DMS53 treated with DMSO at 0.1 percent for 48 hours (cell line): ENCODE results near the gene BBS12.

Experiments used
- DNase-seq: peaks from one replicate; lab custom pipeline; 2025; ENCODE audit not compliant: unreplicated experiment; lab: John Stamatoyannopoulos, UW

The BBS12 gene

GRCh38 chr4:122732329-122733026 is at the start of gene BBS12:
BBS12 (plus strand) TSS chr4:122732704; CDS start chr4:122741893, 9,189 bp downstream.
- DNase-seq = peak; percentile 89

GRCh38 chr4:122686691-122687090 is 45.8 kb upstream of the BBS12 start:
- no peak for DNase-seq

DNA sequence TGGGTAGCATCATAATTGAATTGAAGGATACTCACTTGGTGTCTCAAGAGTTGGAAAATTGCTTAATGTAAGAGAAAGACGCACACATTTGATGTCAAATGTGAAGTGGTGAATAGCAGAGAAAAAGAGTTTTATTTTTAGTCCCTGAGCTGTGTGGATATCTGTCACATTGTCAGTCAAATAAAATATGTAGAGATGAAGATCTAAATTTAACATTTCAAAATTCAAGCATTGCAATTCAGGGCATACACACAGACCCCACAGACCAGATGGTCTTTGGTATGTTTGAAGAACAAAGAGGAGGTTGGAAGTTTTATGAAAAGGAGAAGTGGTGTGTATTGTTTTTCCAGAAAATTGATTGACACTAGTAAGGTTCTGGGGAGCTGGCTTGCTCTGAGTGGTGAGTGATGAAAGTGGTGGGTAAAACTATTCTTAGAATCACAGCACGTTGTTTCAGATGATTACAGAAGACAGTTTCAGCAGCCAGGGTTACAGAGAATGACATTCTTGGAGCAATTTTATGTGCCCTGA is 44.9 kb upstream of the BBS12 start:
- no peak for DNase-seq

GRCh38 chr4:122688529-122689140 is 43.9 kb upstream of the BBS12 start:
- DNase-seq = no peak

GRCh38 chr4:122689972-122690371 is 42.5 kb upstream of the BBS12 start:
- DNase-seq = no peak

GRCh38 chr4:122691988-122692387 is 40.5 kb upstream of the BBS12 start:
- DNase-seq = no peak

DNA sequence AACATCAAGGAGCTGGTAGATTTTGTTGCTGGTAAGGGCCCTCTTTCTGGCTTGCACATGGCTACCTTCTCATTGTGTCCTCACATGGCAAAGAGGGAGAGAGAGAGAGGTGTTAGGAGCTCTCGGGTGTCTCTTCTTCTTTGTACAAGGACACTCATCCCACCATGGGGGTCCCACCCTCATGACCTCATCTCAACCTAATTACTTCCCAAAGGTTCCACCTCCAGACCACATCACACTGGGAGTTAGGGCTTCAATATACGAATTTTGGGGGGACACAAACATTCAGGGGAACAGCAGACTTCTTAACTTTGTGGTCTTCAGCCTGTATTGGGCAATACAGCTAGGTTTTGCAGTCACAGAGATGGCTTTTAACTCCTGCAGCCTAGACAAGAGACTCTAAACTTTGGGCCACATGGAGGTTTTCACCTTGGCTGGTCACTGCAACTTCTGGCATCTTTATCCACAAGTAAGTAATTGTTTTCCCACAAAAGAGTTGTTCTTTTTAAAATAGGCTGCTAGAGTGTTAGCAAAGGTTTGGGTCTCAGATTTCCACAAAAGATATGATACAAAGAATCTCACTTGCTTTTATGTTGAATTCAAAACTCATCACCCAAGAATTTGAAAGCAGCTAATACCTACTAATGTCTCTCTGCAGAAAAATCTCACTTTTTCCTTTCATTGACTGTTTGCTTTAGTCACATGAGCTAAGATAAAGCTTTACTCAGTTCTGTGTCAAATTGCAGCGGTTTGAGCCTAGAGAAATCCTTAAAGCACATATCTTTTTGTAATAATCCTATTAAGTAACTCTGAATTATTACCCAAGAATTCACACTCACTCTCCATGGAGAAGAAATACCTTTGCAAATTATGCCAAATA is 39.6 kb upstream of the BBS12 start:
- no peak for DNase-seq

DNA sequence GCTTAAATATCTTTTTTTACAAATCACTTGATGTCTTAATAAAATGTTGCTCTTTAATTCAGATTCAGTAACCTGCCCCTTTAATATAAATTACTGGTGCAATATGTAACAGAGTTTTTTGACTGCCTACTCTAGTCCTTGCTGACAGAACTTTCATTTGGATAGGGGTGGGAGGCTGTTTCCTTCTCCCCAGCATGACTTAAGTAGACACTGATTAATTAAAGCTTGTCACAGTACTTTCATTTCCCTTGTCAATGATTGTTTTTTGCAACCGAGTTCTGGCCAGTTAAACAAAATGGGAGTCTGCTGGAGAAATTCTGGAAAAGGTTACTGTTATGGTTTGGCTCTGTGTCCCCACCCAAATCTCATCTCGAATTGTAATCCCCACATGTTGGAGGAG is 37.3 kb upstream of the BBS12 start:
- no peak for DNase-seq

DNA sequence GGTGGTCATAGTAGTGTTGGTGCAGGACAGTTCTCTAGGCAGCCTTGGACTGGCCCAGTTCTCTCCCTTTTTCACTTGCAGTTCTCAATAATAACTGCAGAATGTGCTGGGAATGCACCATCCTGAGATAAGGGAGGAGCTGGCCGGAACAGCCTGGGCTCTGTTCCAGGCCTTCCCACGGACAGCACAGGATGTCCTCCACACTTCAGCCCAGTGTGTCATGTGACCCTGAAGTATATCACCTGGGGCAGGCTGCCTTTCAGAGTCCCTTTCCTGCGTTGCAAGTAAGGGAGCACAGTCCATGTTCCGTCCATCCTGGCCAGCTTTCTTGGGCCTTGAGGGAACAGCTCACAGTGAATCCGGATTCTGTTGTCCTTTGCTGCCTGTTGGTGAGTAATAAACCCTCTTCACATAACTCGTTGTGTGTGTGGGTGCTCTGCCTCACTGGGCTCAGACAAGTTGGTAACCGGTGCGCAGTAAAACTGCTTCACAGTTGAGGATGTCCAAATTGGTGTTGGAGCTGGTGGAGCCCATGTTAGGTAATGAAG is 32.3 kb upstream of the BBS12 start:
- peak; percentile 74 for DNase-seq

DNA sequence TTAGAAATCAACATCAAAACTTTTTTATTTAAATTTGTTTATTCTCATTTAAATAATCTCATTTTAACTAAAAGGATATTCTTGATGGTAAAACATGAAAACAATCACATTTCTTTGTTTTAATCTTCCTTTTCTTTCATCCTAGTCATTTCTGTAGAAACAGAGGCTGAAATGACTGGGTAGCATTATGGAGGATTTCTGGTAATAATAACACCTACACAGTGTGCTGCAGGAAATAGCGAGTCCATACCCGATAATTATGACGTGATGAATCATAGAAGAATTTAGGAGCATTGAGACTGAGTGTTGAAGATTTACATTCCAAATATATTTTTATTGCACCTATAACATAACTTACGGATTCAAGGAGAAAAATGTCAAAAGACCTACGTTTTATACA is 31.4 kb upstream of the BBS12 start:
- DNase-seq = no peak

DNA sequence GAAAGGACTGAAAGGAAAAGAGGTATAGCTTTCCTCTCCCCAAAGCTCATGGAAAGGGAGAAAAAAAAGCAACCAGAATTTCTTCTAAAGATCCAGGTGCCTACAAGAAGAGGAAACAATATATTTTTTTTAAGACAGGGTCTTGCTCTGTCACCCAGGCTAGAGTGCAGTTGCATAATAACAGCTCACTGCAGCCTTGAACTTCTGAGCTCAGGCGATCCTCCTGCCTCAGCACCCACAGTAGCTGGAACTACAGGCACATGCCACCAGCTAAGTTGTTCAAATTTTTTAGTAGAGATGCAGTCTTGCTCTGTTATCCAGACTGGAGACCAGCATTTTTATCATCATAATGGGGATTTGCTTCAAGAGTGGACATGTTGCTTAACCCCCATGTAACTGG is 30.5 kb upstream of the BBS12 start:
- DNase-seq = no peak

GRCh38 chr4:122702939-122703338 is 29.6 kb upstream of the BBS12 start:
- DNase-seq = no peak

GRCh38 chr4:122703868-122704267 is 28.6 kb upstream of the BBS12 start:
- no peak for DNase-seq

- no peak for DNase-seq
Observed at GRCh38 chr4:122705009-122705408, 27.5 kb upstream of the BBS12 start.

DNA sequence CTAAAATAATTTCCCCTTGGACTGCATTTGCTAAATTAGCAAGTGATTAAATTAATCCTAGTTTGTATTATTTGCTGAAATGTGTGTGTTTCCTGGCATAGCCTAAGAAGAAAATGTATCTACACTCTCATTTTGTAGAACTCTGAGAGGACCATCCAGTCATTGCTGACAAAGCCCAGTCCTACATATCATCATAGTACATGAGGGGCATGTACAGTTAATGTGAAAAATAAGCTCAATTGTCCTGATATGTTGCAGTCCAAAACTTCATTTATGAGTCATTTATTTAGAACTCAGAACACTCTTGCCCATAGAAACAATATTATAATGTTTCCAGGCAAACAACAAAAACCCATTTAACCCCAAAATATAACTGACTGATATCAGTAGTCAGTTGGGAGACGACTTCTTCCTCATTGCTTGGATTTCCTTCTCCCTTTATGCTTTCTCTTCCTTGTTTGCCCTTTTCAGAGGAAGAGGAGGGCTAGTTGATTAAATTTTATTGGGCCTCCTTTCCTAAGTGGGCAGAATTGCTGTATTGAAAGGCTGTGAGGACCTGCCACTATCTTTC is 26.9 kb upstream of the BBS12 start:
- DNase-seq = no peak

GRCh38 chr4:122706511-122706910 is 26.0 kb upstream of the BBS12 start:
- DNase-seq = no peak

DNA sequence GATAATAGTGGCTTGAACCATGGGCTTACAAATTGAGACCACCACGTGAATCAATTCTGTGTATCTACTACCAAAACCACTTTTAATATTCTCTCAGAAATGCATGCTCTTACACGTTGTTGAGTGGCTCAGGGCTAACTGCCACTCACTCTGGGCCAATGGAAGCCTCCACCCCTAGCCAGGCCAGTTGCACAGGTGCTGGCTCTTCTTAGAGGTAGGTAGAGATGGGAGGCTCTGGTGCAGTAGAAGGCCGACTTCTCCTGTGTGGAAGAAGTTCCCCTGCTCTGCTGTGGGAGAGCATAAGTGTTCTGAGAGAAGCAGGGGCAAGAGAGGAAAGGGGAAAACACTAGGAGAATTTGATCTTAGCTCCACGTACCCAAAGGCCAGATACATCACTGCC is 25.0 kb upstream of the BBS12 start:
- no peak for DNase-seq

DNA sequence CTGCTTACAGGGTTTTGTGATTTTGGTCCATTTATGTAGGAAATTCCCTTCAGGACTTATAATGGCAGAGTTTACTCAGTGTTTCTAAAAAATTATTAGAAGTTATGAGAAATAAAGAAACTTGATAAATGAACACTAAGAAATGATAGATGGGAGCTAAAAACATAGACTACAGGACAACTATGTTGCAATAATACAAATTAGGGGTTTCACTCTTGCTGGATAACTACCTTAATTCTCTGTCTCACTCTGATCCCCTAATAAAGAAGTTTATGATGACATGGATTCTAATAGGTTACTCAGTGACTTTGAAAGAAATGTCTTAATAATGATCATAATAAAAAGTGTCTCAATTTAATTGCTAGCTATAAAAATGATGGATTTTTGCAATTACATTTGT is 23.3 kb upstream of the BBS12 start:
- no peak for DNase-seq

DNA sequence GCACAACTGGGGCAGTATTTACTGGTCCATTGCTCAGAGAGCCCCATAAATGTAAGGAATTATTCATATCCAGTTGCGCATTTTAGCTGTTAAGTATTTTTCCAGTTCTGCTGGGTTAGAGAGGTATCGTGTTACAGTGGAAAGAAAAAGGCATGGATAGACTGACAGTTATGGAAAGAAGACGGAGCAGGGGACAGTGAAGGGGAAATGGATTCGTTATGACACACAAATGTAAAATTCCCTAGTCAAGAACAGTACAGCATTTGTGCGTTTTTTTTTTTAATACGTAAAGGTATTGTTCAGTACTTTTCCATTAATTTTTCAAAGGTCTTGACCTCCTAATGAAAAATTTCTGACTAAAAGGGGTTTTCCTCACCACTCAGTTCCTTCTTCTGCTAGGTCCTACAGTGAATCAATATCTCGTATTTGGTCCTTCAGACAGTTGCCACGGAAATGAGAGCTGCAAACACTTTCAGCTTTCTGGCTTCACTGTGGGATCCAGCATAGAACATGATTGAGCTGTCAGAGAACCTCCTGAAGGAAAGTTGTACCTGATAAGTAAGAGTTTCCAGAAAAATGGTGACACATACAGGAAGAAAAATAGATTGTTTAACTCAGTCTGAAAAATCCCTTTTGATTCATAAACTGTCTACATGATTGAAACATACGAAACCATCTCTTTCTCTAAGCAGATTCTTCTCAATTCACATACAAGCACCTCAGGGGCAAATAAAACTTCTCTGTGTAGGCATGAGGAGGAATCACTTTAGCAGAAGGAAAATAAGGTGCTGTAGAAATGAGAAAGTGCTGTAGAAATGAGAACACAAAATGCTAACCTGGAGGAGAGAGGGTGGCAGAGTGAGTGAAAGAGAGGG is 21.8 kb upstream of the BBS12 start:
- no peak for DNase-seq

DNA sequence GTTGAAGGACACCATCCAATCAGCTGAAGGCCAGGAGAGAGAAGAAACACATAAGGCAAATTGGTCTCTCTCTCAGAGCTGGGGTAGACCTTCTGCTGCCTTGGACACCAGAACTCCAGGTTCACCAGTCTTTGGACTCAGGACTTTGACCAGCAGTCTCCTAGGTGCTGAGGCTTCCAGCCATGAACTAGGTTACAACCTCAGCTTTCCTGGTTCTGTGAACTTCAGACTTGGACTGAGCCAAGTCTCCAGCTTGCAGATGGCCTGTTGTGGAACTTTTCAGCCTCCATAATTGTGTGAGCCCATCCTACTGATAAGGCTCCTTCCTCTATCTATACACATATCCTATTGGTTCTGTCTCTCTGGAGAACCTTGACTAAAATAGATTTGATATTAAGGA is 20.6 kb upstream of the BBS12 start:
- DNase-seq = no peak
